Coronary artery (tissue), 2 donors: ENCODE measurements around the gene HDAC3.

ENCODE experiments used
- DNase-seq: peaks from one replicate; pipeline ENCODE4 v3.0.0-alpha.2; 2017; ENCODE audit warnings: low spot score
- H3K27ac ChIP-seq, 2 donors: fragments of 200-600 bp; sonication (generic); one replicate each; pipeline ENCODE4 v1.5.1; 2016 to 2019
- H3K4me3 ChIP-seq: fragments of 200-600 bp; sonication (generic); 2 replicates; pipeline ENCODE4 v1.5.1; 2016; ENCODE audit warnings: mild to moderate bottlenecking, moderate library complexity
- TF ChIP-seq, protein P1 (sequence below): fragments of 200-600 bp; sonication (generic); IDR thresholded peaks from one replicate; pipeline ENCODE4 v1.5.1; 2019; ENCODE audit warnings: antibody characterized with exemption

The HDAC3 gene

DNA sequence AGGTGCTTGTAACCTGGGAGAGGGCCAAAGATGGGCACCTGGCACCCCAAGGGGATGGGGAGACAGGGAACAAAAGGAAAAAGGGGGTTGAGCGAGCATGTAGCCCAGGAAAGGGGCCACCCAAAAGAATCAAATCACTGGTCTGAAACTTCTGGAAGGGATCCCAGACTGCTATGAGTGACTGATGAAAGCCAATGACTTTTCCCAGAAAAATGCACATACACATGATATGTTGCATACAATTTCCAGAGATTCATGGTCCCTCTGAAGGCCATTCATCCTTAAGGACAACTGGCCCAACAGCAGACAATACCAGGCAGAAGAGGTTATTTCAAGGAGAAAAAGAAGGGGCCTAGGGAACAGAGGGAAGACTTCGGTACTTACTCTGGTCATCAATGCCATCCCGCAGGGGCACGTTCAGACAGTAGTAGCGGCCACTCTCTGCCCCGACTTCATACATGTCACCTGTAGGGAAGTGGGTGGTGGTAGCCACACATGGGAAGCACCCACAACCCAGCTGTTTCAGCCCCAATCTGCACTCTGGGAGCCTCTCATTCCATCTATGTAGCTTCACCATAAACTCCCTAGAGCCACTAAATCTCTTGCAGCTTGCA is 8.4 kb downstream of the HDAC3 start:
- DNase-seq, result no peak
- TF ChIP-seq, protein P1, sequence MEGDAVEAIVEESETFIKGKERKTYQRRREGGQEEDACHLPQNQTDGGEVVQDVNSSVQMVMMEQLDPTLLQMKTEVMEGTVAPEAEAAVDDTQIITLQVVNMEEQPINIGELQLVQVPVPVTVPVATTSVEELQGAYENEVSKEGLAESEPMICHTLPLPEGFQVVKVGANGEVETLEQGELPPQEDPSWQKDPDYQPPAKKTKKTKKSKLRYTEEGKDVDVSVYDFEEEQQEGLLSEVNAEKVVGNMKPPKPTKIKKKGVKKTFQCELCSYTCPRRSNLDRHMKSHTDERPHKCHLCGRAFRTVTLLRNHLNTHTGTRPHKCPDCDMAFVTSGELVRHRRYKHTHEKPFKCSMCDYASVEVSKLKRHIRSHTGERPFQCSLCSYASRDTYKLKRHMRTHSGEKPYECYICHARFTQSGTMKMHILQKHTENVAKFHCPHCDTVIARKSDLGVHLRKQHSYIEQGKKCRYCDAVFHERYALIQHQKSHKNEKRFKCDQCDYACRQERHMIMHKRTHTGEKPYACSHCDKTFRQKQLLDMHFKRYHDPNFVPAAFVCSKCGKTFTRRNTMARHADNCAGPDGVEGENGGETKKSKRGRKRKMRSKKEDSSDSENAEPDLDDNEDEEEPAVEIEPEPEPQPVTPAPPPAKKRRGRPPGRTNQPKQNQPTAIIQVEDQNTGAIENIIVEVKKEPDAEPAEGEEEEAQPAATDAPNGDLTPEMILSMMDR, result no peak
- no peak overlapping the region for H3K27ac ChIP-seq

DNA sequence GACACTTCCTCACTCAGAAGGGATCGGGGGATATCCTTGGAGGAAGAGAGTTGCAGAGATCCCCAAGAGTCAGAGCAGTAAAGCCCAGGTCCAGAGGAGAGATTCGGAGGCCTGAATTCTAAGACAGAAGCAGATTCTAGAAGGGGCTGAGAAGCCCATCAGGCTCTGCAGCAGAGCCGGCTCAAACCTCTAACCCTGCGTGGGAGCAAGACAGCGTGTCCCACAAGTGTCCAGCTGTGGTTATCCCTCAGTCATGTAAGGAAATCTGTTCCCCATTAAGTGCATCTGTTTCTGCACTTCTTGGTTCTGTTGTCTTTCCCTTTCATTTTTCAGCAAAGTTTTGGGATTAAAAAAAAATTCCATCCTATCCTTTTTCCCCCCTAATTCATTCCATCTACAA is 13.0 kb downstream of the HDAC3 start:
- TF ChIP-seq, protein P1, result no peak
- Histone ChIP-seq H3K4me3 (no peak overlapping the region), H3K27ac (no peak overlapping the region)
- no peak for DNase-seq

More for the DNA sequence above, 8.4 kb downstream of the HDAC3 start:
- H3K4me3 ChIP-seq, result no peak overlapping the region

DNA sequence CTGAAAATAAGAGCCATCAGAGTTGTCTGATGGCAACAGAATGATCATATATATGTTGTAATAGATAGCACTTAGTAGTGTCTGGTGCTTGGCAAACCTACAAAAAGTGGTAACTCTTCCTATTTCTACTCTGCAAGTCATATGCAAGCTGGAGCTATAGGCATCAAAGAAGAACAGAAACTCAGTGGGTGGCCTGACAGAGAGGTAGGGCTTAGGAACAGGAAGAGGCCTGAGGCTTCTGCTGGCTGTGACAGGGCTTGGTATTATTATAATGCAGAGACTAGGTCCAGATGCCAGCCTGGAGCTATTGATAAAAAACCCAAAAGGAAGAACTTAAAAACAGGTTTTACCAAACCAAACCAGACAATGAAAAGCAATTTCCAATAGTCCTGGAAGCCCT is 13.5 kb downstream of the HDAC3 start:
- TF ChIP-seq, protein P1, result no peak
- no peak overlapping the region for H3K27ac ChIP-seq
- H3K4me3 ChIP-seq, result no peak overlapping the region
- DNase-seq, result no peak

DNA sequence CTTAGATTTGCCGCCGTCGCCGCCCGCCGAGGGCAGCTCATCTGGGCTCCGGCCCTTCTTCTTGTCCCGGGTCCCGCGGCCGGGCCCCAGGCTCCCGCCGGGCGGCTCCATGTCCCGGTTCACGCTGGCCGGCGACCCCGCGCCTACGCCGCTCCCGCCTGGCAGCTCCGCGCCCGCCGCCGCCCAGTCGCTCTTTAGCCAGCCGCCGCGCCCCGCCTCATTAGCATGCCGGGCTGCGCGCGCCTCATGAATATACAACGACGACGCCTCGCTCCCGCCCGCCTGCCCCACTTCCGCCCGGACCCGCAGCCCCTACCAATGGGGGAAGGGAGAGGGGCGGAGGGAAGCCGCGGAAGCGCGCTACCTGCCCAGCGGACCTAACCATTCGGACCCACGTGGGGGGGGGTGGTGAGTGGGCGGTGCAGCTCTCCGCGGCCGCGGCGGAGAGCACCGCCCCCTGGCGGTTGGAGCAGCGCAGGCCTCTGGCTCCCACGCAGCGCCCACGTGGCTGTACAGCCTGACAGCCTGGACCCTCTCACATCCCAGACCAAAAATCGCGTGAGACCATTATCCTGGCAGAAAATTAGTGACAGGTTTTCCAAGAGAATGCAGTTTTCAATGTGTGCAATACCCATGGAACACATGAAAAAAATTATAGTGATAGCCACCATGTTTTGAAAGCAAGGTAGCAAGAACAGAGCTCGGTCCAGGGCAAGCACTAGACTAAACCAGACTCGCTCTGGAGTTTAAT is 17.7 kb downstream of the HDAC3 start, which contains the start of gene DIAPH1:
DIAPH1 (minus strand) TSS at position 197 of the 751 bp plus-strand sequence; CDS start at position 111, 86 bp downstream.
- TF ChIP-seq, protein P1, result peak; percentile 96
- peak within 1 kb of the TSS; percentile 96 for H3K4me3 ChIP-seq
- DNase-seq, result peak; percentile 98
- peak within 1 kb of the TSS; percentile 91 to 98 for H3K27ac ChIP-seq

DNA sequence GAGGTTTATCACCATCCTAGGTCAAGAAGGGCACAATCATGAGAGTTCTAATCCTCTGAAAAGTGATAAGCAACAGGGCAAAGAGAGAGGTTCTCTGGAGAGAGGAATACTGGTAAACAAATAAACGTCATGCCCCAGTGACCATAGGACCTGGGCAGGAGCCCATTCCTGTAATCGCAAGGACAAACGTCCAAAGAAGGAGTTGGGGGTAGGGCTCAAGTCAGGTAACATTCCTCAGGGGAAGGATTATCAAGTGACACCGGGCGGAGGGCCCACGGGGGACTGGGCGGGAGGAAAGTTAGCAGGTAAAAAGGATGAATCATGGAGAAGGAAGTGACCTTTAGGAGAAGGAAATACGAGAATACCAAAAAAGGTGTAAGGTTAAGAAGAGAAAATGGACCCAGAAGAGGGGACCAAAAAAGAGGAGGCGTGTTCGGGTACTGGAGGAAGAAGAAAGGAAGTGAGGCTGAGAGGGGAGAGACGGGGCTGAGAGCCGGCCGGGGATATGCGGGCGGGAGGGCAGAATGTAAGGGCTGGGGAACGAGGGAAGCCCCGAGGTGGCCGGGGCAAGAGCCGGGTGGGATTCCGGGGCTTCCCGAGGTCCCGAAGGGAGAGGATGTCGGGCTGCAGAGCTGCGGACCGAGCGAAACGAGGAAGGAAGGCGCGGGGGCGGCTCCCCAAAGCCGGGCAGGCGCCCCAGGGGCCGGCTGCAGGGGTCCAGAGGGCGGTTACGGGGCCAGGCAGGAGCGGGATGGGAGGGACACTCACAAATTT is 18.4 kb downstream of the HDAC3 start:
- peak overlapping the region; percentile 96 for H3K4me3 ChIP-seq
- DNase-seq, result peak; percentile 81

DNA sequence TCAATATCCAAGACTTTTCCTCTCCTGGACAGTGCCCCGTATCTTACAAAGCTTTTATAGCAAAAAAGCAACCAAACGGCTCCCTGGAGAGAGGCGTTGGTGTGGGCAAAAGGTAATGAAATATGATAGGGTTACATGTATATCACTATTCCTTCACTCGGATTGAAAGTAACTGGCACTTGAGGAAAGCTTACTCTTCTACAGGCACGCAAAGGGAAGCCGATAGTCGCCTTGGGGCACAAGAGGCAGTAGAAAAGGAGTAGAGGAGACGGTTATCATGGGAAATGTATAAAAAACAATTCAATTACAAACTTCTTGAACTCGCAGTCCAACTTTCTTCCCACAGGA is 19.0 kb downstream of the HDAC3 start:
- peak overlapping the region; percentile 91 to 98 for H3K27ac ChIP-seq
- no peak for DNase-seq
- TF ChIP-seq, protein P1, result no peak
- peak overlapping the region; percentile 96 for H3K4me3 ChIP-seq

More for the DNA sequence above, 18.4 kb downstream of the HDAC3 start:
- H3K27ac ChIP-seq, result peak overlapping the region; percentile 91 to 98
- TF ChIP-seq, protein P1, result no peak
